HEK293 (cell line): ENCODE data around the gene CSTF1.
A peak's percentile ranks its signal among the peaks of the same experiment; 100 is the strongest.

Experiments
- CTCF ChIA-PET: fragments of 350-600 bp; formaldehyde crosslinking; extraction: SDS; loops from one replicate; lab custom pipeline; 2021; ENCODE audit warnings: antibody characterized with exemption; lab: Yijun Ruan, JAX
- POLR2A ChIA-PET: fragments of 300-600 bp; formaldehyde crosslinking; extraction: SDS; loops from one replicate; lab custom pipeline; 2020; ENCODE audit warnings: antibody characterized with exemption, inconsistent platforms; lab: Yijun Ruan, JAX
- H3K27ac ChIP-seq: fragments of 200-500 bp; sonication (Bioruptor generic); 2 replicates; pipeline ENCODE4 v1.5.1; 2014; ENCODE audit warnings: low read depth, low read length, control low read depth, inconsistent platforms; ENCODE audit errors: extremely low read depth
- H3K36me3 ChIP-seq, 2 experiments: fragments of 200-500 bp in 1 of 2; sonication (Bioruptor generic) in 1 of 2; 1 replicate in 1 of 2; 2 replicates in 1 of 2; pipeline ENCODE4 v1.5.1; 2014 to 2017; ENCODE audit warnings: inconsistent platforms in 2 of 2, low read length in 2 of 2; ENCODE audit not compliant: control insufficient read depth in 2 of 2, insufficient read depth in 1 of 2
- H3K4me1 ChIP-seq: fragments of 200-500 bp; sonication (Bioruptor generic); 2 replicates; pipeline ENCODE4 v1.5.1; 2014; ENCODE audit warnings: mild to moderate bottlenecking, low read length, inconsistent platforms; ENCODE audit not compliant: control insufficient read depth, insufficient read depth
- H3K4me3 ChIP-seq: 2 replicates; pipeline ENCODE4 v1.5.1; 2011; ENCODE audit warnings: low read depth, mild to moderate bottlenecking, control low read depth, low read length, moderate library complexity
- H3K9me3 ChIP-seq: fragments of 200-500 bp; sonication (Bioruptor generic); 2 replicates; pipeline ENCODE4 v1.5.1; 2014; ENCODE audit warnings: low read depth, low read length, inconsistent platforms; ENCODE audit not compliant: control insufficient read depth, insufficient read depth
- KLF8 ChIP-seq: fragments of 450-650 bp; formaldehyde crosslinking; IDR thresholded peaks from 2 replicates; pipeline ENCODE4 v1.5.1; 2016; ENCODE audit warnings: missing biosample characterization, missing genetic modification characterization
- REPIN1 ChIP-seq: fragments of 450-650 bp; formaldehyde crosslinking; IDR thresholded peaks from 2 replicates; pipeline ENCODE4 v1.5.1; 2017; ENCODE audit warnings: missing biosample characterization, missing genetic modification characterization, low read depth
- SP7 ChIP-seq: fragments of 450-650 bp; formaldehyde crosslinking; IDR thresholded peaks from 2 replicates; pipeline ENCODE4 v1.5.1; 2016; ENCODE audit warnings: missing biosample characterization, missing genetic modification characterization
- WT1 ChIP-seq: fragments of 450-650 bp; formaldehyde crosslinking; IDR thresholded peaks from 2 replicates; pipeline ENCODE4 v1.5.1; 2016; ENCODE audit warnings: missing biosample characterization, missing genetic modification characterization
- ZBTB17 ChIP-seq: fragments of 450-650 bp; formaldehyde crosslinking; IDR thresholded peaks from 2 replicates; pipeline ENCODE4 v1.5.1; 2016; ENCODE audit warnings: missing biosample characterization, missing genetic modification characterization
- ZBTB20 ChIP-seq: fragments of 450-650 bp; formaldehyde crosslinking; IDR thresholded peaks from 2 replicates; pipeline ENCODE4 v1.5.1; 2016; ENCODE audit warnings: missing biosample characterization, missing genetic modification characterization
- ZBTB21 ChIP-seq: fragments of 450-650 bp; formaldehyde crosslinking; IDR thresholded peaks from 2 replicates; pipeline ENCODE4 v1.5.1; 2017; ENCODE audit warnings: missing biosample characterization, missing genetic modification characterization
- ZNF114 ChIP-seq: fragments of 450-650 bp; formaldehyde crosslinking; IDR thresholded peaks from 2 replicates; pipeline ENCODE4 v1.5.0; 2017; ENCODE audit warnings: missing biosample characterization, missing genetic modification characterization
- ZNF16 ChIP-seq: fragments of 450-650 bp; formaldehyde crosslinking; IDR thresholded peaks from 2 replicates; pipeline ENCODE4 v1.5.1; 2016; ENCODE audit warnings: low read depth, missing biosample characterization, missing genetic modification characterization
- ZNF169 ChIP-seq: fragments of 450-650 bp; formaldehyde crosslinking; IDR thresholded peaks from 2 replicates; pipeline ENCODE4 v1.5.1; 2016; ENCODE audit warnings: missing biosample characterization, missing genetic modification characterization
- ZNF184 ChIP-seq: fragments of 450-650 bp; IDR thresholded peaks from 2 replicates; pipeline ENCODE4 v1.5.1; 2018; ENCODE audit warnings: missing biosample characterization, mild to moderate bottlenecking, missing genetic modification characterization
- ZNF24 ChIP-seq: fragments of 450-650 bp; formaldehyde crosslinking; IDR thresholded peaks from 2 replicates; pipeline ENCODE4 v1.5.1; 2016; ENCODE audit warnings: missing biosample characterization, missing genetic modification characterization
- ZNF350 ChIP-seq: fragments of 450-650 bp; formaldehyde crosslinking; IDR thresholded peaks from 2 replicates; pipeline ENCODE4 v1.5.0; 2017; ENCODE audit warnings: missing biosample characterization, mild to moderate bottlenecking, missing genetic modification characterization
- ZNF510 ChIP-seq: fragments of 450-650 bp; formaldehyde crosslinking; IDR thresholded peaks from 2 replicates; pipeline ENCODE4 v1.5.1; 2018; ENCODE audit warnings: mild to moderate bottlenecking, missing genetic modification characterization, missing biosample characterization; ENCODE audit not compliant: insufficient replicate concordance
- ZNF514 ChIP-seq: fragments of 450-650 bp; formaldehyde crosslinking; IDR thresholded peaks from 2 replicates; pipeline ENCODE4 v1.5.1; 2016; ENCODE audit warnings: missing biosample characterization, missing genetic modification characterization
- ZNF544 ChIP-seq: fragments of 450-650 bp; formaldehyde crosslinking; IDR thresholded peaks from 2 replicates; pipeline ENCODE4 v1.5.0; 2017; ENCODE audit warnings: missing biosample characterization, missing genetic modification characterization
- ZNF664 ChIP-seq: fragments of 450-650 bp; formaldehyde crosslinking; IDR thresholded peaks from 2 replicates; pipeline ENCODE4 v1.5.1; 2016; ENCODE audit warnings: missing biosample characterization, missing genetic modification characterization
- ZSCAN16 ChIP-seq: fragments of 450-650 bp; formaldehyde crosslinking; IDR thresholded peaks from 2 replicates; pipeline ENCODE4 v1.5.1; 2016; ENCODE audit warnings: missing biosample characterization, missing genetic modification characterization
- TF ChIP-seq, protein P1 (sequence below): fragments of 450-650 bp; formaldehyde crosslinking; IDR thresholded peaks from 2 replicates; pipeline ENCODE4 v1.5.1; 2016; ENCODE audit warnings: missing biosample characterization, missing genetic modification characterization
- TF ChIP-seq, protein P2 (sequence below): fragments of 450-650 bp; formaldehyde crosslinking; optimal IDR thresholded peaks from 2 replicates; pipeline ENCODE3; 2016; ENCODE audit warnings: missing biosample characterization, mild to moderate bottlenecking, missing genetic modification characterization
- TF ChIP-seq, protein P3 (sequence below): fragments of 450-650 bp; formaldehyde crosslinking; conservative IDR thresholded peaks from 2 replicates; pipeline ENCODE4 v1.5.1; 2016; ENCODE audit warnings: low read depth, missing biosample characterization, missing genetic modification characterization
- TF ChIP-seq, protein P4 (sequence below): fragments of 450-650 bp; formaldehyde crosslinking; IDR thresholded peaks from 2 replicates; pipeline ENCODE4 v1.5.1; 2017; ENCODE audit warnings: missing biosample characterization, missing genetic modification characterization
- TF ChIP-seq, protein P5 (sequence below): fragments of 450-650 bp; formaldehyde crosslinking; IDR thresholded peaks from 2 replicates; pipeline ENCODE4 v1.5.1; 2017; ENCODE audit warnings: missing biosample characterization, missing genetic modification characterization
- TF ChIP-seq, protein P6 (sequence below): fragments of 450-650 bp; formaldehyde crosslinking; IDR thresholded peaks from 2 replicates; pipeline ENCODE4 v1.5.1; 2016; ENCODE audit warnings: missing biosample characterization, missing genetic modification characterization
- TF ChIP-seq, protein P7 (sequence below): fragments of 450-650 bp; formaldehyde crosslinking; IDR thresholded peaks from 2 replicates; pipeline ENCODE4 v1.5.1; 2016; ENCODE audit warnings: missing biosample characterization, missing genetic modification characterization

The CSTF1 gene

DNA sequence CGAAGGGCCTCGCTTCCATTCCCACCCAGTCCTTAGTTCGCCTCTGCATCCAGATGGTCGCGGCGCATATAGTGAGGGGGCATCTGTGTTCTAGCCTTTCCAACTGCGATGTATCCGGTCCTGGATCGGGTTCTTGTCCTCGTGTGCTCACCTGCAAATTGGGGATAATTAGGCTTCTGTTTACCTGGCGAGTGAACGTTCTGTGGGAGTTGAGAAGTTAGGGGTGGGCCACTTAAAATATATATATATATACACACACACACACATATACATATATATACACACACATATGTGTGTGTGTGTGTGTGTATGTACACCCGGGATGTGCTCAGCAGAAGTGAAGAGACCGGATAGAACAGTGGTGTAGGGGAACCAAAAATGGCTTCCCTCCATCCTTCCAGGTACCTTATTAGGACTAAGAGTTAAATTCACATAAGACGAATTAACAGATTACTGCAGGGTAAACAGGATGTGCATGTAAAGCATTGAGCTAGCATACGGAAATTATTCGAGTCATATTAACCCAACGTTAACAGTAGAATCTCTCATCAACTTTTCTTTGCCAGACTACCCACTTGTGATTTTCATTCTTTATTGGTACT lies 537 bp downstream of the CSTF1 start:
- CTCF ChIA-PET: interaction anchor here (0.7 to 1.0 kb wide), 3 partner anchors 9 to 19 kb away, joined by 3 to 5 read pairs (median 3); no protein-coding TSS in a partner anchor
- POLR2A ChIA-PET: interaction anchor here (0.6 to 2.4 kb wide), 4 partner anchors 10 to 1218 kb away, joined by 5 to 31 read pairs (median 8); partner anchors contain the start of gene FAM210B
- Histone ChIP-seq H3K4me3 (peak overlapping the region; percentile 88), H3K36me3 (peaks cover 20 to 72% of the 10 kb centered on the region in 2 experiments), H3K4me1 (peaks cover 4% of the 10 kb centered on the region; the same call in 1 of the 2 replicates), H3K9me3 (no peaks in the 10 kb centered on the region), H3K27ac (peak overlapping the region; percentile 83)
- no peak for TF ChIP-seq SP7
- TF ChIP-seq ZNF114 (tag by site-specific recombination): no peak
- TF ChIP-seq, protein P1, sequence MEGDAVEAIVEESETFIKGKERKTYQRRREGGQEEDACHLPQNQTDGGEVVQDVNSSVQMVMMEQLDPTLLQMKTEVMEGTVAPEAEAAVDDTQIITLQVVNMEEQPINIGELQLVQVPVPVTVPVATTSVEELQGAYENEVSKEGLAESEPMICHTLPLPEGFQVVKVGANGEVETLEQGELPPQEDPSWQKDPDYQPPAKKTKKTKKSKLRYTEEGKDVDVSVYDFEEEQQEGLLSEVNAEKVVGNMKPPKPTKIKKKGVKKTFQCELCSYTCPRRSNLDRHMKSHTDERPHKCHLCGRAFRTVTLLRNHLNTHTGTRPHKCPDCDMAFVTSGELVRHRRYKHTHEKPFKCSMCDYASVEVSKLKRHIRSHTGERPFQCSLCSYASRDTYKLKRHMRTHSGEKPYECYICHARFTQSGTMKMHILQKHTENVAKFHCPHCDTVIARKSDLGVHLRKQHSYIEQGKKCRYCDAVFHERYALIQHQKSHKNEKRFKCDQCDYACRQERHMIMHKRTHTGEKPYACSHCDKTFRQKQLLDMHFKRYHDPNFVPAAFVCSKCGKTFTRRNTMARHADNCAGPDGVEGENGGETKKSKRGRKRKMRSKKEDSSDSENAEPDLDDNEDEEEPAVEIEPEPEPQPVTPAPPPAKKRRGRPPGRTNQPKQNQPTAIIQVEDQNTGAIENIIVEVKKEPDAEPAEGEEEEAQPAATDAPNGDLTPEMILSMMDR (tag by site-specific recombination): no peak
- TF ChIP-seq ZBTB20 (tag by site-specific recombination): 0 out of 2 replicates have a peak, but pooled peaks have one; percentile 7
- TF ChIP-seq ZBTB21: no peak
- no peak for TF ChIP-seq ZNF16
- TF ChIP-seq ZNF350 (tag by site-specific recombination): no peak
- TF ChIP-seq ZNF24: no peak
- no peak for TF ChIP-seq REPIN1 (tag by site-specific recombination)
- no peak for TF ChIP-seq ZNF544 (tag by site-specific recombination)
- TF ChIP-seq, protein P2, sequence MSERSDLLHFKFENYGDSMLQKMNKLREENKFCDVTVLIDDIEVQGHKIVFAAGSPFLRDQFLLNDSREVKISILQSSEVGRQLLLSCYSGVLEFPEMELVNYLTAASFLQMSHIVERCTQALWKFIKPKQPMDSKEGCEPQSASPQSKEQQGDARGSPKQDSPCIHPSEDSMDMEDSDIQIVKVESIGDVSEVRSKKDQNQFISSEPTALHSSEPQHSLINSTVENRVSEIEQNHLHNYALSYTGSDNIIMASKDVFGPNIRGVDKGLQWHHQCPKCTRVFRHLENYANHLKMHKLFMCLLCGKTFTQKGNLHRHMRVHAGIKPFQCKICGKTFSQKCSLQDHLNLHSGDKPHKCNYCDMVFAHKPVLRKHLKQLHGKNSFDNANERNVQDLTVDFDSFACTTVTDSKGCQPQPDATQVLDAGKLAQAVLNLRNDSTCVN: no peak
- no peak for TF ChIP-seq ZNF169 (tag by site-specific recombination)
- no peak for TF ChIP-seq ZNF514
- no peak for TF ChIP-seq ZNF510 (tag by site-specific recombination)
- no peak for TF ChIP-seq ZNF664 (tag by site-specific recombination)
- TF ChIP-seq ZSCAN16: no peak
- TF ChIP-seq ZNF184 (tag by site-specific recombination): 0 out of 2 replicates have a peak, but pooled peaks have one; percentile 20
- TF ChIP-seq, protein P3, sequence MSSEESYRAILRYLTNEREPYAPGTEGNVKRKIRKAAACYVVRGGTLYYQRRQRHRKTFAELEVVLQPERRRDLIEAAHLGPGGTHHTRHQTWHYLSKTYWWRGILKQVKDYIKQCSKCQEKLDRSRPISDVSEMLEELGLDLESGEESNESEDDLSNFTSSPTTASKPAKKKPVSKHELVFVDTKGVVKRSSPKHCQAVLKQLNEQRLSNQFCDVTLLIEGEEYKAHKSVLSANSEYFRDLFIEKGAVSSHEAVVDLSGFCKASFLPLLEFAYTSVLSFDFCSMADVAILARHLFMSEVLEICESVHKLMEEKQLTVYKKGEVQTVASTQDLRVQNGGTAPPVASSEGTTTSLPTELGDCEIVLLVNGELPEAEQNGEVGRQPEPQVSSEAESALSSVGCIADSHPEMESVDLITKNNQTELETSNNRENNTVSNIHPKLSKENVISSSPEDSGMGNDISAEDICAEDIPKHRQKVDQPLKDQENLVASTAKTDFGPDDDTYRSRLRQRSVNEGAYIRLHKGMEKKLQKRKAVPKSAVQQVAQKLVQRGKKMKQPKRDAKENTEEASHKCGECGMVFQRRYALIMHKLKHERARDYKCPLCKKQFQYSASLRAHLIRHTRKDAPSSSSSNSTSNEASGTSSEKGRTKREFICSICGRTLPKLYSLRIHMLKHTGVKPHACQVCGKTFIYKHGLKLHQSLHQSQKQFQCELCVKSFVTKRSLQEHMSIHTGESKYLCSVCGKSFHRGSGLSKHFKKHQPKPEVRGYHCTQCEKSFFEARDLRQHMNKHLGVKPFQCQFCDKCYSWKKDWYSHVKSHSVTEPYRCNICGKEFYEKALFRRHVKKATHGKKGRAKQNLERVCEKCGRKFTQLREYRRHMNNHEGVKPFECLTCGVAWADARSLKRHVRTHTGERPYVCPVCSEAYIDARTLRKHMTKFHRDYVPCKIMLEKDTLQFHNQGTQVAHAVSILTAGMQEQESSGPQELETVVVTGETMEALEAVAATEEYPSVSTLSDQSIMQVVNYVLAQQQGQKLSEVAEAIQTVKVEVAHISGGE: peak; percentile 66
- TF ChIP-seq, protein P4, sequence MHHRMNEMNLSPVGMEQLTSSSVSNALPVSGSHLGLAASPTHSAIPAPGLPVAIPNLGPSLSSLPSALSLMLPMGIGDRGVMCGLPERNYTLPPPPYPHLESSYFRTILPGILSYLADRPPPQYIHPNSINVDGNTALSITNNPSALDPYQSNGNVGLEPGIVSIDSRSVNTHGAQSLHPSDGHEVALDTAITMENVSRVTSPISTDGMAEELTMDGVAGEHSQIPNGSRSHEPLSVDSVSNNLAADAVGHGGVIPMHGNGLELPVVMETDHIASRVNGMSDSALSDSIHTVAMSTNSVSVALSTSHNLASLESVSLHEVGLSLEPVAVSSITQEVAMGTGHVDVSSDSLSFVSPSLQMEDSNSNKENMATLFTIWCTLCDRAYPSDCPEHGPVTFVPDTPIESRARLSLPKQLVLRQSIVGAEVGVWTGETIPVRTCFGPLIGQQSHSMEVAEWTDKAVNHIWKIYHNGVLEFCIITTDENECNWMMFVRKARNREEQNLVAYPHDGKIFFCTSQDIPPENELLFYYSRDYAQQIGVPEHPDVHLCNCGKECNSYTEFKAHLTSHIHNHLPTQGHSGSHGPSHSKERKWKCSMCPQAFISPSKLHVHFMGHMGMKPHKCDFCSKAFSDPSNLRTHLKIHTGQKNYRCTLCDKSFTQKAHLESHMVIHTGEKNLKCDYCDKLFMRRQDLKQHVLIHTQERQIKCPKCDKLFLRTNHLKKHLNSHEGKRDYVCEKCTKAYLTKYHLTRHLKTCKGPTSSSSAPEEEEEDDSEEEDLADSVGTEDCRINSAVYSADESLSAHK (tag by site-specific recombination): no peak
- TF ChIP-seq WT1 (tag by site-specific recombination): no peak
- TF ChIP-seq ZBTB17 (tag by site-specific recombination): no peak
- TF ChIP-seq, protein P5, sequence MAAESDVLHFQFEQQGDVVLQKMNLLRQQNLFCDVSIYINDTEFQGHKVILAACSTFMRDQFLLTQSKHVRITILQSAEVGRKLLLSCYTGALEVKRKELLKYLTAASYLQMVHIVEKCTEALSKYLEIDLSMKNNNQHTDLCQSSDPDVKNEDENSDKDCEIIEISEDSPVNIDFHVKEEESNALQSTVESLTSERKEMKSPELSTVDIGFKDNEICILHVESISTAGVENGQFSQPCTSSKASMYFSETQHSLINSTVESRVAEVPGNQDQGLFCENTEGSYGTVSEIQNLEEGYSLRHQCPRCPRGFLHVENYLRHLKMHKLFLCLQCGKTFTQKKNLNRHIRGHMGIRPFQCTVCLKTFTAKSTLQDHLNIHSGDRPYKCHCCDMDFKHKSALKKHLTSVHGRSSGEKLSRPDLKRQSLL: no peak
- TF ChIP-seq, protein P6, sequence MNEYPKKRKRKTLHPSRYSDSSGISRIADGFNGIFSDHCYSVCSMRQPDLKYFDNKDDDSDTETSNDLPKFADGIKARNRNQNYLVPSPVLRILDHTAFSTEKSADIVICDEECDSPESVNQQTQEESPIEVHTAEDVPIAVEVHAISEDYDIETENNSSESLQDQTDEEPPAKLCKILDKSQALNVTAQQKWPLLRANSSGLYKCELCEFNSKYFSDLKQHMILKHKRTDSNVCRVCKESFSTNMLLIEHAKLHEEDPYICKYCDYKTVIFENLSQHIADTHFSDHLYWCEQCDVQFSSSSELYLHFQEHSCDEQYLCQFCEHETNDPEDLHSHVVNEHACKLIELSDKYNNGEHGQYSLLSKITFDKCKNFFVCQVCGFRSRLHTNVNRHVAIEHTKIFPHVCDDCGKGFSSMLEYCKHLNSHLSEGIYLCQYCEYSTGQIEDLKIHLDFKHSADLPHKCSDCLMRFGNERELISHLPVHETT (tag by site-specific recombination): no peak
- TF ChIP-seq, protein P7, sequence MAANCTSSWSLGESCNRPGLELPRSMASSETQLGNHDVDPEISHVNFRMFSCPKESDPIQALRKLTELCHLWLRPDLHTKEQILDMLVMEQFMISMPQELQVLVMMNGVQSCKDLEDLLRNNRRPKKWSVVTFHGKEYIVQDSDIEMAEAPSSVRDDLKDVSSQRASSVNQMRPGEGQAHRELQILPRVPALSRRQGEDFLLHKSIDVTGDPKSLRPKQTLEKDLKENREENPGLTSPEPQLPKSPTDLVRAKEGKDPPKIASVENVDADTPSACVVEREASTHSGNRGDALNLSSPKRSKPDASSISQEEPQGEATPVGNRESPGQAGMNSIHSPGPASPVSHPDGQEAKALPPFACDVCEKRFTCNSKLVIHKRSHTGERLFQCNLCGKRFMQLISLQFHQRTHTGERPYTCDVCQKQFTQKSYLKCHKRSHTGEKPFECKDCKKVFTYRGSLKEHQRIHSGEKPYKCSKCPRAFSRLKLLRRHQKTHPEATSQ (tag by site-specific recombination): 0 out of 2 replicates have a peak, but pooled peaks have one; percentile 2
- TF ChIP-seq KLF8 (tag by site-specific recombination): no peak
